A549 (cell line): ENCODE data around the gene CACNA1I.

ENCODE experiments used
- BHLHE40 ChIP-seq: IDR thresholded peaks from 2 replicates; pipeline ENCODE4 v1.6.1; 2012; ENCODE audit warnings: low read depth, low read length, inconsistent platforms
- CTCF ChIP-seq: fragments of >200 bp; sonication (Bioruptor Twin); formaldehyde crosslinking; IDR thresholded peaks from 3 replicates; pipeline ENCODE4 v1.5.1; 2016
- EHMT2 ChIP-seq: fragments of 200-600 bp; sonication (generic); IDR thresholded peaks from 2 replicates; pipeline ENCODE4 v1.6.1; 2016; ENCODE audit warnings: antibody characterized with exemption, low read depth, mild to moderate bottlenecking, moderate library complexity
- MAFK ChIP-seq: fragments of 450-650 bp; IDR thresholded peaks from 2 replicates; pipeline ENCODE4 v1.6.1; 2014; ENCODE audit not compliant: partially characterized antibody
- MAZ ChIP-seq: fragments of 150-350 bp; IDR thresholded peaks from 2 replicates; pipeline ENCODE4 v1.6.1; 2014; ENCODE audit warnings: antibody characterized with exemption, low read depth, low read length, borderline replicate concordance
- NPAS2 ChIP-seq: fragments of 250-450 bp; sonication (Bioruptor Pico); IDR thresholded peaks from 2 replicates; pipeline ENCODE4 v1.8.0; 2022; ENCODE audit warnings: mild to moderate bottlenecking, moderate library complexity, borderline replicate concordance
- POLR2A ChIP-seq: IDR thresholded peaks from 2 replicates; pipeline ENCODE4 v1.6.1; 2012; ENCODE audit warnings: mild to moderate bottlenecking, low read length
- SMC3 ChIP-seq: fragments of >200 bp; sonication (Bioruptor Twin); formaldehyde crosslinking; IDR thresholded peaks from 3 replicates; pipeline ENCODE4 v1.6.1; 2018; ENCODE audit warnings: inconsistent platforms
- ZFP36 ChIP-seq: fragments of 450-650 bp; IDR thresholded peaks from 2 replicates; pipeline ENCODE4 v1.6.1; 2014; ENCODE audit warnings: borderline replicate concordance; ENCODE audit not compliant: partially characterized antibody

GRCh38 chr22:39690881-39691605 lies 120.5 kb downstream of the CACNA1I start:
- no peak for TF ChIP-seq CTCF
- no peak for TF ChIP-seq BHLHE40
- TF ChIP-seq POLR2A: no peak
- TF ChIP-seq ZFP36: no peak
- TF ChIP-seq MAZ: no peak
- TF ChIP-seq EHMT2: no peak
- TF ChIP-seq NPAS2 (CRISPR knock-in tag): no peak
- TF ChIP-seq MAFK: no peak
- TF ChIP-seq SMC3: no peak
